CD4-positive, alpha-beta T cell treated with Interleukin-15 for 1 hour (primary cell): ENCODE measurements around the gene TRMT61B.

Experiments
- DNase-seq: peaks from one replicate; pipeline ENCODE4 v3.0.0-alpha.2; 2020

The TRMT61B gene

GRCh38 chr2:28870146-28870891 lies at the start of gene TRMT61B:
TSS of gene TRMT61B (minus strand) at chr2:28870309. CDS start at chr2:28870277, 32 bp downstream.
- DNase-seq = peak; percentile 94

- no peak for DNase-seq
Measured at GRCh38 chr2:28915939-28916338, 45.8 kb upstream of the TRMT61B start.

DNA sequence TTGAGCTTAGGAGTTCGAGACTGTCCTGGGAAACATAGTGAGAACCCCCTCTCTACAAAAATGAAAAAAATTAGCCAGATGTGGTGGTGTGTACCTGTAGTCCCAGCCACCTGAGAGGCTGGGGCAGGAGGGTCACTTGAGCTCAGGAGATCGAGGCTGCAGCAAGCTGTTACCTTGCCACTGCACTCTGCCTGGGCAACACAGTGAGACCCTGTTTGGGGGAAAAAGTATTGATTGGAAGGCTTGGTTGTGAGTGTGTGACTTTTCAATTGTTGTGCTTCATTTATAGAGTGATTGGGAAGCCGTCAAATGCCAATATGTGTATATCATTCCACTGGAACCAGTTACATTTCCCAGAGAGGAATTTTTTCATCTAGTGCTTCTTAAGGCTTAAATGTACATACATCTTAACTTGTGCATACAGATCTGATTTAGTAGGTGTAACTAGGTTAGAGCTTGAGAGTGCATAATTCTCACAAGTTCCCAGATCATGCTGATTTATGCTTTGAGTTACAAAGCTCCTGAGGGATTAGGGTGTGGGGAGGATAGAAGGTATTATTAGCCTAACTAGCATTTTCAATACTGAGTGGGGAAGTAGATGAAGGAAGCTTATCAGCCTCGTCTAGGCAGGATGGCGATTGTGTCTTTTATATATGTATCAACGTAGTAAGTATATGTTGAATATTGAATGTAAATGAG lies 39.7 kb upstream of the TRMT61B start:
- no peak for DNase-seq

DNA sequence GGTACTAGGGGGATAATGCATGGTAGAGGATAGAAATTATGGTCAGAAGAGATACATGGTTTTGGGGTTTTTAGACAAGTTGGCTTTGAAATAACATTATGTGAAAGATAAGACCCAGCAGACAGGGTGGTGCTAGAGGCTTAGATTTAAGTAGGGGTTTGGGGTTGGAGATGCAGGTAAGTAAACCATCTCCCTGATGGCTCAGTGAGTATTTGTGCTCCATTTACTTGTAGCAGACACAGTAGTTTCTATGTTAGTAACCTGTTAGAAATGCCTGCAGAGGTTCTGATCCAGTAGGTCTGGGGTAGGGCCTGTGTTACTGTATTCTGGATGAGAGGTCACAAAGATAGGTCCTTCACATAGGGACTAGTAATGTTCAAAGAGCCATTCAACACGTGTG lies 38.1 kb upstream of the TRMT61B start:
- no peak for DNase-seq

DNA sequence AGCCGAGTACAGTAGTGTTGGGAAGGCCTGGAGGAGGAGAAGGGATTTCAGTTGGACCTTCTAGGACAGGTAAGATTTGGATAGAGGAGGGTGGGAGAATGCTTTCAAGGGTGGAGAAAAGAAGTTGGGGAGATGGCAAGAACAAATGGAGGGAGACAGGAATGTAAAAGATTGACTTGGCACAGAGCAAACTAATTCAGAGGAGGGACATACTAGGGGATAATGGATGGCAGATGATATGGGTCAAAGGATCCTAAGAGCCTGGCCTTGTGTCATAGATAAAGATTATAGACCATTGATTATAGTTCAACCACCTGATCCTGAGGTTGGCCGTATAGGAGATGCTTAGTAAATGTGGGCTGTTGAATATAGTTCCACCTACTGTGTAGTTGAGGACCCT lies 36.7 kb upstream of the TRMT61B start:
- DNase-seq = no peak

DNA sequence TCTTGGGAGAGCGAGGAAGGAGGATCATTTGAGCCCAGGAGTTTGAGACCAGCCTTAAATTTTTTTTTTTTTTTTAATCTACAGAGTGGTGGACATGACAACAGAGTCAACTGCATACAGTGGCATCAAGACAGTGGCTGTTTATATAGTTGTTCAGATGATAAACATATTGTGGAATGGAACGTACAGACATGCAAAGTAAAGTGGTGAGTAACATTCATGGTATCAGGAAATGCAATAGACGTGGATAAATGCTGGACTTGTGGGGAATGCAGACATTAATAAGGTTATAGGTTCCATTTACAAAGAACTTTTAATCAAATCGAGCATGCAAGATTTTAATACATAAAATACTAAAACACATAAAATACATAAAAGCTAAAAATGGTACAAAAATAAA lies 36.3 kb upstream of the TRMT61B start:
- no peak for DNase-seq

DNA sequence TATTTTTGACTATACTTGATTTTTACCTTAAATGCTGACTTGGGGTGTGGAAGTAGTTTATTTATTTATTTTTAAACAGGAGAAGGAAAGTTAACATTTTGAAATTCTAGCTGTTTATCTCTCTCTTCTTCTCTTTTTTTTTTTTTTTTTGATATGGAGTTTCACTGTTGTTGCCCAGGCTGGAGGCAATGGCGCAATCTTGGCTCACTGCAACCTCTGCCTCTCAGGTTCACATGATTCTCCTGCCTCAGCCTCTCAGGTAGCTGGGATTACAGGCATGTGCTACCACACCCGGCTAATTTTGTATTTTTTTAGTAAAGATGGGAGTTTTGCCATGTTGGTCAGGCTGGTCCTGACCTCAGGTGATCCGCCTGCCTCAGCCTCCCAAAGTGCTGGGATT lies 35.4 kb upstream of the TRMT61B start:
- DNase-seq = no peak

DNA sequence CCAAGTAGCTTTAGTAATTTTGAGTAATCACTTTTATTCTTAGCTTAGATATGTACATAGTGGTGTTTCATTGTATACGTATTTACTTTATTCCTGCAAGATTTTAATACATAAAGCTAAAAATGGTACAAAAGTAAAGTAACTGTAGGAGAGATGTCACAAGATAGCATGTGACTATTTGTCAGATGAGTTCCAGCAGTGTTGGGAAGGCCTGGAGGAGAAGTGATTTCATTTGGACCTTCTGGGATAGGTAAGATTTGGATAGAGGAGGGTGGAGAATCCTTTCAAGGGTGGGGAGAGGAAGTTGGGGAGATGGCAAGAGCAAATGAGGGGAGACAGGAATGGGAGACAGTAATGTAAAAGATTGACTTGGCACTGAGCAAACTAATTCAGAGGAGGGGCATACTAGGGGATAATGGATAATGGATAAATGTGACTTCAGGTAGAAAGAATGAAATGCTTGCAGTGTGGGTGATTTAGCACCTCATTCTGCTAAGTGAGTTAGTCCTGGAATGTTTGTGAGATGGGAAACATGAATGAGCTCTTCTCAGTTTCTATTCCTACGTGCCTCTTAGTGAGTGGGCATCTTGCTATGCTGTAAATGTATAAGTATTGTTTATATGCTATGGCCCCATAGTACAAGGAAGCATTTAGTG lies 34.8 kb upstream of the TRMT61B start:
- DNase-seq = no peak

- DNase-seq = no peak
Measured at GRCh38 chr2:28904295-28904694, 34.2 kb upstream of the TRMT61B start.

GRCh38 chr2:28902584-28902983 lies 32.5 kb upstream of the TRMT61B start:
- no peak for DNase-seq

DNA sequence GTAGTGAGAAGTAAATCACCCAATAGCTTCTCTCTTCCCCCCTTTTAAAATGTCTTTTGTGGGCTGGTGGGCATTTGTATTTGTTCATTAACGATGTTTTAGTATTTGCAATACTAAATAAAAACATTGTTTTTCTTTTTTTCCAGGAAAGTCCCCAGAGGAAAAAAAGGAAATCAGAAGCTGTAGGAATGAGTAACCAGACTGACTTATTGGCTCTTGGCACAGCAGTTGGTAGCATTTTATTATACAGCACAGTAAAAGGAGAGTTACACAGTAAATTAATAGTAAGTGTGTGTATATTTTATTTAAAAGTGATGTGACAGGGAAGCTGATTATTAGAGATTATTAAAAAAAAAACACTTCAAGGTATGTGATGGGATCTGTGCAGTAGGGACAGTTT lies 31.7 kb upstream of the TRMT61B start:
- no peak for DNase-seq

- DNase-seq = no peak
Measured at GRCh38 chr2:28901202-28901601, 31.1 kb upstream of the TRMT61B start.

- DNase-seq = no peak
Measured at GRCh38 chr2:28898048-28898447, 27.9 kb upstream of the TRMT61B start.

GRCh38 chr2:28896906-28897305 lies 26.8 kb upstream of the TRMT61B start:
- no peak for DNase-seq

- DNase-seq = peak; percentile 22
Measured at GRCh38 chr2:28895189-28895893, 25.2 kb upstream of the TRMT61B start.

DNA sequence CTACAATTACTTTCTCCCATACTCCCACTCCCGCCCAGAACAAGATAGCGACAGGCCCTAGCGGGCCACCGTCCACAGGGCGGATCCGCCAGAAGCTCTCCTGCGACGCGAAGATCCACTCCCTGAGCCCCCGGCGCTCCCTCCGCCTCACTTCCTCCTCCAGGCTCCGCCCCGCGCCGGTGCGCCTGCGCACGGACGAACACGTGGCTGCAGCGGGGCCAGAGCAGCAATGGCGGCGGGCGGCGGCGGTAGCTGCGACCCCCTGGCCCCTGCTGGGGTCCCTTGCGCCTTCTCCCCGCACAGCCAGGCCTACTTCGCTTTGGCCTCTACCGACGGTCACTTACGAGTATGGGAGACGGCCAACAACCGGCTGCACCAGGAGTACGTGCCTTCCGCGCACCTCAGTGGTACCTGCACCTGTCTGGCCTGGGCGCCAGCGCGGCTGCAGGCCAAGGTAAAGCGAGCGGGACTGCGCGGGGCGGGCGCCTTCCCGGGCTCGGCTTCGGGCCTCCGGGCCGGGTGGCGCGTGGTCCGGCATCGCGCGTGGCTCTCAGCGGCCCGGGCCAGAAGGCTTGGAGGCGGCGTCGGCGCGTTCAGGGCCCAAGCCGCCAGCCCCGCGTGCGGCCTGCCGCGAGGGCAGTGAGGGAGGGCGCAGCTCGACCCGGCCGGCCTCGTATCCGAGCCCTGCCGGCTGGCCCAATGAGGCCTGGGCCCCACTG lies 24.5 kb upstream of the TRMT61B start, which contains the start of gene WDR43:
WDR43 (plus strand) TSS at position 198 of the 719 bp plus-strand sequence; CDS start at position 230, 32 bp downstream.
- peak; percentile 99 for DNase-seq

DNA sequence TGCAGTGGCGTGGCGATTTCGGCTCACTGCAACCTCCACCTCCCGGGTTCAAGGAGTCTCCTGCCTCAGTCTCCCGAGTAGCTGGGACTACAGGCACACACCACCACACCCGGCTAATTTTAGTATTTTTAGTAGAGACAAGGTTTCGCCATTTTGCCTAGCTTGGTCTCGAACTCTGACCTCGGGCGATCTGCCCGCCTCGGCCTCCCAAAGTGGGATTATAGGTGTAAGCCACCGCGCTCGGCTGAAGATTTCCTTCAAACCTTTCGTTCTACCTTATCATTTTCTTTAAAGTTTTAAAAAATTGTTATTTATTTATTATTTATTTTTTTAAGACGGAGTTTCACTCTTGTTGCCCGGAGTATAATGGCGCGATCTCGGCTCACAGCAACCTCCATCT lies 23.4 kb upstream of the TRMT61B start:
- no peak for DNase-seq

- DNase-seq = no peak
Measured at GRCh38 chr2:28880193-28880592, 10.1 kb upstream of the TRMT61B start.

- DNase-seq = no peak
Measured at GRCh38 chr2:28871620-28872019, 1.5 kb upstream of the TRMT61B start.

GRCh38 chr2:28869494-28870145 lies 489 bp downstream of the TRMT61B start:
- peak; percentile 21 for DNase-seq

DNA sequence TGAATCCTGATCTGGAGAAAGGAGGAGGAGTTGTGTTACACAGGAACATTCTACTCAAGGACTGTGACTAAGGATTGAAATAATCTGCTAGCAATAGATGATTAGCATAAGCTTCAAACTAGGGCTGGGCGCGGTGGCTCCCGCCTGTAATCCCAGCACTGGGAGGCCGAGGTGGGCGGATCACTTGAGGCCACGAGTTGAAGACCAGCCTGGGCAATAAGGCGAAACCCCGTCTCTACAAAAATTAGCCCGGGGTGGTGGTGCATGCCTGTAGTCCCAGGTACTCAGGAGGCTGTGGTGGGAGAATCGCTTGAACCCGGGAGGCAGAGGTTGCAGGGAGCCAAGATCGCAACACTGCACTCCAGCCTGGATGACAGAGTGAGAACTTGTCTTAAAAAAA lies 1.5 kb downstream of the TRMT61B start:
- DNase-seq = no peak

GRCh38 chr2:28855977-28856376 lies 14.1 kb downstream of the TRMT61B start:
- no peak for DNase-seq
